GM23338 (cell line): ENCODE results near the gene STRN3. TPM values are rescaled to one million over a fixed set of nuclear protein-coding genes. Genes with fewer than 3 reads are reported as not detected.

Experiments used
- ATAC-seq: fragments of 200-7000 bp; cut with Tn5 transposase; 3 replicates; pipeline ENCODE4 v1.9.1; 2020
- DNase-seq: peaks from one replicate; pipeline ENCODE4 v3.0.0-alpha.2; 2015; ENCODE audit warnings: low spot score
- H2AFZ ChIP-seq: fragments of 200-600 bp; sonication (generic); 2 replicates; pipeline ENCODE4 v1.8.0; 2016; ENCODE audit warnings: antibody characterized with exemption, mild to moderate bottlenecking, moderate library complexity
- H3F3A ChIP-seq: fragments of 200-600 bp; sonication (generic); replicated peaks from 2 replicates; pipeline ENCODE4 v1.8.0; 2017; ENCODE audit warnings: antibody characterized with exemption, mixed run types, low read depth
- H3K27ac ChIP-seq: fragments of 200-600 bp; sonication (generic); 2 replicates; pipeline ENCODE4 v1.6.1; 2016; ENCODE audit warnings: low read depth
- H3K27me3 ChIP-seq: fragments of 200-600 bp; sonication (generic); 2 replicates; pipeline ENCODE4 v1.8.0; 2016; ENCODE audit warnings: mild to moderate bottlenecking, mixed run types, moderate library complexity; ENCODE audit not compliant: insufficient read depth
- H3K36me3 ChIP-seq: fragments of 200-600 bp; sonication (generic); 2 replicates; pipeline ENCODE4 v1.8.0; 2016; ENCODE audit warnings: mild to moderate bottlenecking; ENCODE audit not compliant: insufficient read depth
- H3K4me1 ChIP-seq: fragments of 200-600 bp; sonication (generic); 2 replicates; pipeline ENCODE4 v1.8.0; 2016; ENCODE audit warnings: mild to moderate bottlenecking, moderate library complexity; ENCODE audit not compliant: insufficient read depth
- H3K4me2 ChIP-seq: fragments of 200-600 bp; sonication (generic); 2 replicates; pipeline ENCODE4 v1.7.1; 2017; ENCODE audit warnings: mixed run types
- H3K4me3 ChIP-seq: fragments of 200-600 bp; sonication (generic); 2 replicates; pipeline ENCODE4 v1.6.1; 2016; ENCODE audit warnings: mixed run types
- H3K79me2 ChIP-seq: fragments of 200-600 bp; sonication (generic); replicated peaks from 2 replicates; pipeline ENCODE4 v1.8.0; 2017; ENCODE audit warnings: mild to moderate bottlenecking; ENCODE audit not compliant: insufficient read depth
- H3K9me2 ChIP-seq: fragments of 200-600 bp; sonication (generic); 2 replicates; pipeline ENCODE4 v1.8.0; 2017; ENCODE audit not compliant: insufficient read depth
- H4K20me1 ChIP-seq: fragments of 200-600 bp; sonication (generic); replicated peaks from 2 replicates; pipeline ENCODE4 v1.8.0; 2017; ENCODE audit warnings: mild to moderate bottlenecking; ENCODE audit not compliant: insufficient read depth
- H3K27ac Mint-ChIP-seq: 2 replicates; pipeline ENCODE4 v1.8.0; 2020; ENCODE audit warnings: inconsistent platforms, mild to moderate bottlenecking, moderate library complexity, mixed read lengths
- H3K27me3 Mint-ChIP-seq: 3 replicates; pipeline ENCODE4 v1.8.0; 2022; ENCODE audit warnings: low read depth, mild to moderate bottlenecking, moderate library complexity, mixed read lengths, inconsistent platforms; ENCODE audit not compliant: insufficient read depth, poor library complexity
- H3K36me3 Mint-ChIP-seq: 3 replicates; pipeline ENCODE4 v1.8.0; 2021; ENCODE audit warnings: low read depth, mild to moderate bottlenecking, inconsistent platforms, moderate library complexity, mixed read lengths
- H3K4me1 Mint-ChIP-seq: 3 replicates; pipeline ENCODE4 v1.8.0; 2020; ENCODE audit warnings: mild to moderate bottlenecking, inconsistent platforms, mixed read lengths
- H3K4me3 Mint-ChIP-seq: 3 replicates; pipeline ENCODE4 v1.8.0; 2021; ENCODE audit warnings: moderate library complexity, mild to moderate bottlenecking, inconsistent platforms, mixed read lengths
- H3K9me3 Mint-ChIP-seq: 3 replicates; pipeline ENCODE4 v1.8.0; 2020; ENCODE audit warnings: moderate library complexity, mild to moderate bottlenecking, inconsistent platforms, mixed read lengths
- CTCF ChIP-seq, 2 experiments: fragments of 200-600 bp in 1 of 2; sonication (generic) in 1 of 2; conservative IDR thresholded peaks; 2 replicates each; pipeline versions ENCODE4 v1.5.1 to v1.6.1; 2016 to 2017; ENCODE audit warnings: antibody characterized with exemption in 2 of 2, low read depth in 2 of 2, mild to moderate bottlenecking in 2 of 2, moderate library complexity in 1 of 2
- ETS1 ChIP-seq: IDR thresholded peaks from 2 replicates; pipeline ENCODE4 v1.6.1; 2016; ENCODE audit warnings: antibody characterized with exemption
- JUNB ChIP-seq: IDR thresholded peaks from one replicate; pipeline ENCODE4 v1.6.1; 2016; ENCODE audit warnings: antibody characterized with exemption; ENCODE audit not compliant: unreplicated experiment
- POLR2AphosphoS5 ChIP-seq: IDR thresholded peaks from 2 replicates; pipeline ENCODE4 v1.6.1; 2016; ENCODE audit warnings: antibody characterized with exemption, low read depth
- REST ChIP-seq: IDR thresholded peaks from one replicate; pipeline ENCODE4 v1.6.1; 2018; ENCODE audit warnings: antibody characterized with exemption; ENCODE audit not compliant: unreplicated experiment
- ZNF331 ChIP-seq: fragments of 250-450 bp; sonication (Bioruptor Pico); IDR thresholded peaks from 2 replicates; pipeline ENCODE4 v1.5.0; 2020; ENCODE audit warnings: low read depth, mild to moderate bottlenecking, moderate library complexity
- polyA plus RNA-seq: library from polyadenylated mRNA; unstranded; fragments of >200 nt; fragmentation: Nextera tagmentation; extraction: Ambion mirVana; gene quantifications from 2 replicates; pipeline ENCODE4 v1.2.1, GENCODE V29; 2016
- total RNA-seq: library from RNA; depleted of rRNA; stranded (reverse); fragments of >200 nt; shearing (Covaris generic); gene quantifications from 2 replicates; pipeline ENCODE4 v1.2.3, GENCODE V29; 2014

STRN3 gene
- total and polyA plus RNA-seq, 2 experiments from 2014 or later = 35.0 to 40.6 TPM

- Mint-ChIP-seq H3K27me3 (peaks cover 42% of the 10 kb centered on the region), H3K27ac (no peak within 1 kb of the TSS)
These were observed 151.8 kb downstream of the STRN3 start, which contains the start of gene COCH for GRCh38 chr14:30874120-30874998. COCH (plus strand) TSS chr14:30874559; CDS start chr14:30874939, 380 bp downstream.

GRCh38 chr14:30873308-30874119 lies 152.7 kb downstream of the STRN3 start:
- Histone ChIP-seq H3F3A (0 out of 2 replicates have a peak, but pooled peaks cover 3% of the 10 kb centered on the region), H3K27me3 (peaks cover 51% of the 10 kb centered on the region), H3K4me3 (peak overlapping the region; percentile 56), H3K4me2 (peak overlapping the region; percentile 79), H3K4me1 (peaks cover 48% of the 10 kb centered on the region), H3K9me2 (no peaks in the 10 kb centered on the region), H3K36me3 (no peaks in the 10 kb centered on the region), H3K27ac (no peak overlapping the region), H4K20me1 (no peaks in the 10 kb centered on the region), H3K79me2 (no peaks in the 10 kb centered on the region), H2AFZ (peak overlapping the region; percentile 89)
- peaks cover 42% of the 10 kb centered on the region for H3K27me3 Mint-ChIP-seq
- peak overlapping the region; percentile 54 for H3K4me3 Mint-ChIP-seq
- H3K4me1 Mint-ChIP-seq = peaks cover 38% of the 10 kb centered on the region
- H3K36me3 Mint-ChIP-seq = no peaks in the 10 kb centered on the region
- H3K27ac Mint-ChIP-seq = no peak overlapping the region
- DNase-seq (no peak), ATAC-seq (peak; percentile 2; the same call in 2 of the 3 replicates)
- H3K9me3 Mint-ChIP-seq = no peaks in the 10 kb centered on the region
- TF ChIP-seq POLR2AphosphoS5 (no peak), ZNF331 (CRISPR knock-in tag) (no peak), JUNB (no peak), REST (no peak)

More at GRCh38 chr14:30874120-30874998, 151.8 kb downstream of the STRN3 start, which contains the start of gene COCH:
- DNase-seq (peak; percentile 74), ATAC-seq (peak; percentile 63)
- TF ChIP-seq CTCF (conservative IDR thresholded peaks at IDR 0.05; ENCODE audit: low read depth in 2 of 2) (peak in 1 of 2 experiments; percentile 40; a peak in 2 of 4 replicates), ETS1 (no peak)
- peaks cover 48% of the 10 kb centered on the region for H3K4me1 ChIP-seq
- H3K9me3 Mint-ChIP-seq = no peaks in the 10 kb centered on the region
- H3K79me2 ChIP-seq = no peaks in the 10 kb centered on the region
- peak within 1 kb of the TSS; percentile 56 for H3K4me3 ChIP-seq
- peaks cover 51% of the 10 kb centered on the region for H3K27me3 ChIP-seq
- H3K4me1 Mint-ChIP-seq = peaks cover 38% of the 10 kb centered on the region
- H3K27ac ChIP-seq = no peak within 1 kb of the TSS
- H3K36me3 Mint-ChIP-seq = no peaks in the 10 kb centered on the region
- H3K4me3 Mint-ChIP-seq = peak within 1 kb of the TSS; percentile 71
- no peaks in the 10 kb centered on the region for H4K20me1 ChIP-seq
- peak within 1 kb of the TSS; percentile 79 for H3K4me2 ChIP-seq
- 0 out of 2 replicates have a peak, but pooled peaks cover 3% of the 10 kb centered on the region for H3F3A ChIP-seq
- peak within 1 kb of the TSS; percentile 89 for H2AFZ ChIP-seq
- no peaks in the 10 kb centered on the region for H3K36me3 ChIP-seq
- no peaks in the 10 kb centered on the region for H3K9me2 ChIP-seq
